K562 (cell line): ENCODE measurements around the gene CACNA2D2. TPM values are rescaled to one million over a fixed set of nuclear protein-coding genes. Genes with fewer than 3 reads are reported as not detected.

ENCODE experiments used
- E2F3 ChIP-seq: fragments of 250-450 bp; sonication (Bioruptor Pico); IDR thresholded peaks from 2 replicates; pipeline ENCODE4 v1.4.0; 2020; ENCODE audit warnings: mild to moderate bottlenecking
- ESRRA ChIP-seq: fragments of 450-650 bp; IDR thresholded peaks from 2 replicates; pipeline ENCODE4 v1.6.1; 2014; ENCODE audit warnings: low read depth, mild to moderate bottlenecking, moderate library complexity, borderline replicate concordance
- FOS ChIP-seq: IDR thresholded peaks from 3 replicates; pipeline ENCODE4 v1.6.1; 2011; ENCODE audit not compliant: insufficient read length; ENCODE audit errors: extremely low read depth
- MAFF ChIP-seq: IDR thresholded peaks from 2 replicates; pipeline ENCODE4 v1.6.1; 2012; ENCODE audit warnings: low read length, improper control_type of control experiment
- MAFG ChIP-seq: fragments of 450-650 bp; conservative IDR thresholded peaks from 2 replicates; pipeline ENCODE4 v1.6.1; 2016; ENCODE audit warnings: missing genetic modification characterization, missing compliant biosample characterization
- NEUROD1 ChIP-seq: fragments of 150-350 bp; IDR thresholded peaks from 2 replicates; pipeline ENCODE4 v1.6.1; 2014; ENCODE audit warnings: borderline replicate concordance, low read length, low read depth; ENCODE audit not compliant: partially characterized antibody
- NFYB ChIP-seq: IDR thresholded peaks from 2 replicates; pipeline ENCODE4 v1.6.1; 2011; ENCODE audit warnings: mild to moderate bottlenecking, moderate library complexity; ENCODE audit not compliant: insufficient read length; ENCODE audit errors: extremely low read depth
- NONO ChIP-seq, 2 experiments: fragments of 200-400 bp in 1 of 2; fragments of 450-650 bp in 1 of 2; formaldehyde crosslinking in 1 of 2; IDR thresholded peaks; 2 replicates each; pipeline ENCODE4 v1.6.1; 2017; ENCODE audit warnings: low read depth in 2 of 2, mild to moderate bottlenecking in 2 of 2, moderate library complexity in 2 of 2, low read length in 1 of 2
- PHB2 ChIP-seq: fragments of 450-650 bp; IDR thresholded peaks from 2 replicates; pipeline ENCODE4 v1.6.1; 2017; ENCODE audit warnings: low read depth
- PHTF2 ChIP-seq: fragments of 250-450 bp; sonication (Bioruptor Pico); IDR thresholded peaks from 2 replicates; pipeline ENCODE4 v1.5.0; 2021; ENCODE audit warnings: mild to moderate bottlenecking
- POLR2H ChIP-seq: IDR thresholded peaks from 2 replicates; pipeline ENCODE4 v1.6.1; 2016; ENCODE audit warnings: missing genetic modification characterization, low read depth, mild to moderate bottlenecking, control low read depth, missing compliant biosample characterization, moderate library complexity
- RAD51 ChIP-seq: fragments of 450-650 bp; IDR thresholded peaks from 2 replicates; pipeline ENCODE4 v1.7.1; 2016; ENCODE audit warnings: low read depth, mild to moderate bottlenecking, borderline replicate concordance
- RHOXF2B ChIP-seq: fragments of 250-450 bp; sonication (Bioruptor Pico); conservative IDR thresholded peaks from 2 replicates; pipeline ENCODE4 v1.5.1; 2021
- RNF2 ChIP-seq: sonication (generic); IDR thresholded peaks from 2 replicates; pipeline ENCODE4 v1.6.1; 2016
- RNF219 ChIP-seq: fragments of 250-450 bp; sonication (Bioruptor Pico); IDR thresholded peaks from 2 replicates; pipeline ENCODE4 v1.5.0; 2022; ENCODE audit warnings: mild to moderate bottlenecking
- SIRT6 ChIP-seq: IDR thresholded peaks from one replicate; pipeline ENCODE4 v1.6.1; 2012; ENCODE audit warnings: low read depth, mild to moderate bottlenecking, control low read depth, inconsistent platforms, low read length, moderate library complexity
- SLC30A9 ChIP-seq: fragments of 250-450 bp; sonication (Bioruptor Pico); IDR thresholded peaks from 2 replicates; pipeline ENCODE4 v1.8.0; 2022; ENCODE audit warnings: mild to moderate bottlenecking, moderate library complexity
- SPI1 ChIP-seq: IDR thresholded peaks from 2 replicates; pipeline ENCODE4 v1.6.1; 2011; ENCODE audit warnings: low read depth, low read length, control low read depth, borderline replicate concordance
- SREBF2 ChIP-seq: sonication (generic); formaldehyde crosslinking; IDR thresholded peaks from 2 replicates; pipeline ENCODE4 v1.4.0; 2020; ENCODE audit warnings: mild to moderate bottlenecking, missing genetic modification reagents
- SRSF7 ChIP-seq: fragments of 200-400 bp; formaldehyde crosslinking; optimal IDR thresholded peaks from 2 replicates; pipeline ENCODE3; 2017; ENCODE audit warnings: mild to moderate bottlenecking, low read depth, low read length
- TRIM24 ChIP-seq, 2 experiments: fragments of 450-650 bp; IDR thresholded peaks; 2 replicates each; pipeline ENCODE4 v1.6.1; 2016
- USF2 ChIP-seq: sonication (generic); formaldehyde crosslinking; IDR thresholded peaks from 2 replicates; pipeline ENCODE4 v1.5.0; 2020; ENCODE audit warnings: missing genetic modification reagents
- ZEB2 ChIP-seq: fragments of 450-650 bp; IDR thresholded peaks from 2 replicates; pipeline ENCODE4 v1.6.1; 2016
- ZNF324 ChIP-seq: fragments of 250-450 bp; sonication (Bioruptor Pico); IDR thresholded peaks from 2 replicates; pipeline ENCODE4 v1.4.0; 2020; ENCODE audit warnings: mild to moderate bottlenecking
- ZNF444 ChIP-seq: fragments of 250-450 bp; sonication (Bioruptor Pico); IDR thresholded peaks from 2 replicates; pipeline ENCODE4 v1.4.0; 2020; ENCODE audit warnings: mild to moderate bottlenecking, moderate library complexity
- ZNF445 ChIP-seq: fragments of 250-450 bp; sonication (Bioruptor Pico); IDR thresholded peaks from 2 replicates; pipeline ENCODE4 v1.4.0; 2020; ENCODE audit warnings: low read depth, mild to moderate bottlenecking, moderate library complexity
- ZNF551 ChIP-seq: fragments of 250-450 bp; sonication (Bioruptor Pico); IDR thresholded peaks from 2 replicates; pipeline ENCODE4 v1.5.0; 2021; ENCODE audit warnings: mild to moderate bottlenecking, moderate library complexity
- ZNF766 ChIP-seq: fragments of 200-800 bp; sonication (Bioruptor generic); conservative IDR thresholded peaks from 2 replicates; pipeline ENCODE4 v1.6.1; 2016; ENCODE audit warnings: missing genetic modification characterization, missing compliant biosample characterization
- polyA plus RNA-seq, 8 experiments: library from polyadenylated mRNA; depleted of rRNA in 4 of 8; stranded (reverse) in 5 of 8; unstranded in 3 of 8; fragments of >200 nt; fragmentation: Nextera tagmentation in 2 of 8; fragmentation: Illumina TruSeq in 1 of 8; extraction: Ambion mirVana in 2 of 8; extraction: Trizol in 1 of 8; gene quantifications; 2 replicates each; pipeline versions ENCODE4 v1.2.1 to v1.2.3, GENCODE V29; 2011 to 2014; ENCODE audit warnings: inconsistent platforms in 1 of 8, missing spikeins in 1 of 8
- total RNA-seq, 7 experiments: library from RNA; depleted of rRNA in 6 of 7; stranded (reverse); fragments of >200 nt in 6 of 7; fragmentation: Illumina TruSeq in 2 of 7; extraction: Trizol in 2 of 7; gene quantifications; 2 replicates each; pipeline versions ENCODE4 v1.2.1 to v1.2.3, GENCODE V29; 2011 to 2021; ENCODE audit warnings: low replicate concordance in 1 of 7
- TF ChIP-seq, protein P1 (sequence below): sonication (generic); formaldehyde crosslinking; IDR thresholded peaks from 2 replicates; pipeline ENCODE4 v1.9.0; 2022; ENCODE audit warnings: mild to moderate bottlenecking, missing genetic modification reagents
- TF ChIP-seq, protein P2 (sequence below): fragments of 450-650 bp; IDR thresholded peaks from 2 replicates; pipeline ENCODE4 v1.6.1; 2016; ENCODE audit warnings: low read depth, mild to moderate bottlenecking, moderate library complexity

Gene CACNA2D2
- total and polyA plus RNA-seq, 9 of the 15 experiments (the other 6 are each of a cell fraction or from before 2014, with no cell fraction given) = 0.11 to 0.58 (median 0.36) TPM; not detected in 2

GRCh38 chr3:50493086-50493485 is 10.3 kb downstream of the CACNA2D2 start (continued):
- TF ChIP-seq MAFG (tag) = no peak
- no peak for TF ChIP-seq ZNF324
- peak; percentile 28 for TF ChIP-seq FOS
- peak; percentile 73 for TF ChIP-seq RAD51
- TF ChIP-seq, protein P1, sequence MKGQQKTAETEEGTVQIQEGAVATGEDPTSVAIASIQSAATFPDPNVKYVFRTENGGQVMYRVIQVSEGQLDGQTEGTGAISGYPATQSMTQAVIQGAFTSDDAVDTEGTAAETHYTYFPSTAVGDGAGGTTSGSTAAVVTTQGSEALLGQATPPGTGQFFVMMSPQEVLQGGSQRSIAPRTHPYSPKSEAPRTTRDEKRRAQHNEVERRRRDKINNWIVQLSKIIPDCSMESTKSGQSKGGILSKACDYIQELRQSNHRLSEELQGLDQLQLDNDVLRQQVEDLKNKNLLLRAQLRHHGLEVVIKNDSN (CRISPR knock-in tag) = peak; percentile 91
- TF ChIP-seq PHTF2 (CRISPR knock-in tag) = no peak
- no peak for TF ChIP-seq PHB2
- no peak for TF ChIP-seq ZEB2
- no peak for TF ChIP-seq MAFF
- no peak for TF ChIP-seq SREBF2 (CRISPR knock-in tag)
- TF ChIP-seq SIRT6 = no peak
- TF ChIP-seq POLR2H (tag) = no peak
- no peak for TF ChIP-seq NONO (IDR thresholded peaks at IDR 0.05; ENCODE audit: low read depth in 2 of 2, low read length in 1 of 2)
- no peak for TF ChIP-seq SLC30A9 (CRISPR knock-in tag)
- no peak for TF ChIP-seq SRSF7
- TF ChIP-seq RNF219 = no peak
- peak; percentile 71; the same call in 1 of the 2 replicates for TF ChIP-seq ESRRA
- no peak for TF ChIP-seq ZNF551
- no peak for TF ChIP-seq ZNF445
- peak; percentile 90 for TF ChIP-seq USF2 (CRISPR knock-in tag)
- TF ChIP-seq RHOXF2B (CRISPR knock-in tag) = no peak
- no peak for TF ChIP-seq NEUROD1
- TF ChIP-seq NFYB = peak; percentile 76
- TF ChIP-seq TRIM24 (IDR thresholded peaks at IDR 0.05) = no peak
- TF ChIP-seq SPI1 = 0 out of 2 replicates have a peak, but pooled peaks have one; percentile 1
- TF ChIP-seq RNF2 = no peak
- TF ChIP-seq ZNF444 = no peak
- TF ChIP-seq E2F3 (CRISPR knock-in tag) = no peak
- TF ChIP-seq, protein P2, sequence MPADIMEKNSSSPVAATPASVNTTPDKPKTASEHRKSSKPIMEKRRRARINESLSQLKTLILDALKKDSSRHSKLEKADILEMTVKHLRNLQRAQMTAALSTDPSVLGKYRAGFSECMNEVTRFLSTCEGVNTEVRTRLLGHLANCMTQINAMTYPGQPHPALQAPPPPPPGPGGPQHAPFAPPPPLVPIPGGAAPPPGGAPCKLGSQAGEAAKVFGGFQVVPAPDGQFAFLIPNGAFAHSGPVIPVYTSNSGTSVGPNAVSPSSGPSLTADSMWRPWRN = no peak
- no peak for TF ChIP-seq ZNF766 (CRISPR knock-in tag)
